ENCODE measurements around the gene FAM210A.
A peak's percentile ranks its signal among the peaks of the same experiment; 100 is the strongest.
"Not testable (repeated sequence)": the region's sequence is repeated elsewhere in the genome, so short reads cannot be mapped to it uniquely, and the experiment has no call there.

Gene FAM210A

GRCh38 chr18:13681701-13682100 lies 44.7 kb downstream of the FAM210A start:
- peaks cover 14% of the 10 kb centered on the region for H3K4me1 Mint-ChIP-seq
- no peaks in the 10 kb centered on the region for H3K27me3 Mint-ChIP-seq
- DNase-seq (no peak), ATAC-seq (no peak)
- H3K36me3 Mint-ChIP-seq (ENCODE audit: low read depth): peaks cover 5% of the 10 kb centered on the region
- no peak overlapping the region for H3K4me3 Mint-ChIP-seq
- no peak overlapping the region for H3K27ac Mint-ChIP-seq
- no peaks in the 10 kb centered on the region for H3K9me3 Mint-ChIP-seq

DNA sequence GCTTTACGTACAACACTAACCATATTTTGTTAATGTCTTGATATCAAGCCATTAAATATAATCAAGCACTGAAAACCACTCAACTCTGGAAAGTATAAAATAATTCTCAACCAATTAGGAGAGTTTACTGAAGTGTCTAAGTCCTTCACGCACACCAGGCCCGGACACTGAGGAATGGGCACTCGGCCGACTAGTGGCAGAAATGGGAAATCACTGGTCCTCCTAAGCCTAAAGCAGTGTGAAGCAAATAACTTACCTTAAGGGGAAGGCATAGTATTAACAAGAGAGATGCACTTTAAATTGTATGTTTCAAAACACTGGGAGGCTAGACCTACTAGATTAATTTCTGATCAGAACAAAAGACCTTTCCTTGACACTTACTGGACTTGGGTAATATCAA lies 45.7 kb downstream of the FAM210A start:
- Mint-ChIP-seq H3K4me3 (no peak overlapping the region), H3K27ac (no peak overlapping the region), H3K36me3 (ENCODE audit: low read depth) (peaks cover 5% of the 10 kb centered on the region), H3K27me3 (no peaks in the 10 kb centered on the region), H3K9me3 (no peaks in the 10 kb centered on the region), H3K4me1 (peaks cover 14% of the 10 kb centered on the region)
- DNase-seq (no peak), ATAC-seq (no peak)

DNA sequence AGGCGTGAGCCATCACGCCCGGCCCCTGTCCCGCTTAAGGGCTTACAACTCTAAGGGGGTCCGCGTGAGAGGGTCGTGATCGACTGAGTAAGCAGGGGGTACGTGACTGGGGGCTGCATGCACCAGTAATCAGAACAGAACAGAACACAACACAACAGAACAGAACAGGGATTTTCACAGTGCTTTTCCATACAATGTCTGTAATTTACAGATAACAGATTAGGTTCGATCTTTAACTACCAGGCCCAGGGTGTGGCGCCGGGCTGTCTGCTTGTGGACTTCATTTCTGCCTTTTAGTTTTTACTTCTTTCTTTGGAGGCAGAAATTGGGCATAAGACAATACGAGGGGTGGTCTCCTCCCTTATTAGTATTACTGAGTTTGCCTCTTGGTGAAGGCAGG lies 49.0 kb downstream of the FAM210A start:
- H3K27ac Mint-ChIP-seq; H3K27me3 Mint-ChIP-seq; H3K36me3 Mint-ChIP-seq (ENCODE audit: low read depth); H3K4me3 Mint-ChIP-seq; DNase-seq; H3K9me3 Mint-ChIP-seq; ATAC-seq: not testable (repeated sequence)
- H3K4me1 Mint-ChIP-seq: peaks cover 14% of the 10 kb centered on the region

- no peak for DNase-seq
- Mint-ChIP-seq H3K4me1 (peaks cover 14% of the 10 kb centered on the region), H3K9me3 (no peaks in the 10 kb centered on the region), H3K36me3 (ENCODE audit: low read depth) (peaks cover 4% of the 10 kb centered on the region), H3K27ac (no peak overlapping the region), H3K4me3 (no peak overlapping the region), H3K27me3 (no peaks in the 10 kb centered on the region)
- no peak for ATAC-seq
Observed at GRCh38 chr18:13676471-13676870, 49.9 kb downstream of the FAM210A start.

DNA sequence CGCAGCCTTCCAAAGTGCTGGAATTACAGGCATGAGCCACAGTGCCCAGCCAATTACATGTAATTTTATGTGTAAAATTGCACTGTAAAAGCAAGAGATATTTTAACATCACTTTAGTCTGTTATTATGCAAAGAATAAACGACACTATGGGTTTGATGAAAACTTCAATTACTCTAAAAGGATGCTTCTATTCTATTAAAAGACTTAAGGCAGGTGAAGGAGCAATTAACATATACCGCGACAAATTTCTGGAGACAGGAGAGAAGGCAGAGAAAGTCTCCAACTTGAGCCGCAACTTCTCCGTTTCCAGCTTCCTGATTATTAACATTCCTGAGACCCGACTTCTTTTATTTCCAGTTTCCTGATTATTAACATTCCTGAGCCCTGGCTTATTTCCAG lies 53.7 kb downstream of the FAM210A start:
- Mint-ChIP-seq H3K27me3 (no peaks in the 10 kb centered on the region), H3K4me1 (no peaks in the 10 kb centered on the region), H3K36me3 (ENCODE audit: low read depth) (peaks cover 27% of the 10 kb centered on the region), H3K9me3 (no peaks in the 10 kb centered on the region), H3K4me3 (no peak overlapping the region), H3K27ac (no peak overlapping the region)
- no peak for ATAC-seq
- no peak for DNase-seq

GRCh38 chr18:13661779-13662256 lies 64.5 kb downstream of the FAM210A start:
- ATAC-seq (no peak), DNase-seq (no peak)
- no peaks in the 10 kb centered on the region for H3K27me3 Mint-ChIP-seq
- H3K4me3 Mint-ChIP-seq: no peak overlapping the region
- H3K4me1 Mint-ChIP-seq: peaks cover 15% of the 10 kb centered on the region
- H3K27ac Mint-ChIP-seq: no peak overlapping the region
- H3K9me3 Mint-ChIP-seq: no peaks in the 10 kb centered on the region
- H3K36me3 Mint-ChIP-seq (ENCODE audit: low read depth): peaks cover 23% of the 10 kb centered on the region

- ATAC-seq: no peak
- H3K27me3 Mint-ChIP-seq: no peaks in the 10 kb centered on the region
- H3K36me3 Mint-ChIP-seq (ENCODE audit: low read depth): peaks cover 20% of the 10 kb centered on the region
- peaks cover 15% of the 10 kb centered on the region for H3K4me1 Mint-ChIP-seq
- no peaks in the 10 kb centered on the region for H3K9me3 Mint-ChIP-seq
- no peak overlapping the region for H3K27ac Mint-ChIP-seq
- DNase-seq: no peak
- H3K4me3 Mint-ChIP-seq: no peak overlapping the region
Observed at GRCh38 chr18:13661051-13661778, 65.1 kb downstream of the FAM210A start.

- H3K4me3 Mint-ChIP-seq: no peak overlapping the region
- no peak for ATAC-seq
- H3K9me3 Mint-ChIP-seq: no peaks in the 10 kb centered on the region
- peaks cover 20% of the 10 kb centered on the region for H3K36me3 Mint-ChIP-seq (ENCODE audit: low read depth)
- DNase-seq: no peak
- H3K4me1 Mint-ChIP-seq: peaks cover 15% of the 10 kb centered on the region
- H3K27ac Mint-ChIP-seq: no peak overlapping the region
- no peaks in the 10 kb centered on the region for H3K27me3 Mint-ChIP-seq
Observed at GRCh38 chr18:13660510-13660909, 65.8 kb downstream of the FAM210A start.

DNA sequence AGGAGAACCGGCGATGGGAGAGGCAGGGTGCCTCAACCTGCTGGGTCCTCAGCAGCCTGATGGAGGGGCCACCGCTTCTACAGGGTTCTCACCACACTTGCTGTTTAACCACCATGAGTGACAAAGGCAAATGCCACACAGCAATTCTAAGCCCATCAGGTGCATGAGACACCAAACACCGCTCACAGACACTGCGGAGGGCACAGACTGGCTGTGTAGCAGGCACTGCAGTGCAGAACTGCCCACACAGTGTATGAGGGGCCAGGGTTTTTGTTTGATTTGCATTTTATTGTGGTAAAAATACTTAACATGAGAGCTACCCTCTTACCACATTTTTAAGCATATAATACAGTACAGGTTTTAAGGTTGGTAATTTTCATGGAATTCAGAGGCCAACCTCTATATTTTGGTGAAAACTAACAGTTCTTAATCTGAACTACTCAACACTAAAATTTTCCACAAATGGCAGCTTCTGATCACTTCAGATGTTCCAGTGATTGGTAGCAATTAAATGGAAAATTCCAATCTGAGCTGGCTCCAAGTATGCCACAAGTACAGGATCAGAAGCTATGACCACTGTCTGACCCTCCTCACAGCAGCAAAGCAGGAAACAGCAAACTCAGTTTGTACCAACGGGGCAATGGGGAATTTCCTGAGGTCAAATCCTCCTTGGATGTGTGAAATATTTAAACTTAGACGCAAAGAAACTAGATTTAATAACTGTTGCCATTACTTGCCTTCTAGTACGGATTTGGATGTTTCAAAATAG lies 67.7 kb downstream of the FAM210A start:
- Mint-ChIP-seq H3K27ac (peak overlapping the region; percentile 84), H3K27me3 (no peaks in the 10 kb centered on the region), H3K4me1 (peaks cover 15% of the 10 kb centered on the region), H3K9me3 (no peaks in the 10 kb centered on the region), H3K4me3 (no peak overlapping the region), H3K36me3 (ENCODE audit: low read depth) (peaks cover 14% of the 10 kb centered on the region)
- ATAC-seq (peak; percentile 96), DNase-seq (peak; percentile 38)

- Mint-ChIP-seq H3K4me1 (peaks cover 15% of the 10 kb centered on the region), H3K27me3 (no peaks in the 10 kb centered on the region), H3K36me3 (ENCODE audit: low read depth) (peaks cover 11% of the 10 kb centered on the region), H3K4me3 (no peak overlapping the region), H3K9me3 (no peaks in the 10 kb centered on the region), H3K27ac (peak overlapping the region; percentile 84)
- DNase-seq (no peak), ATAC-seq (no peak)
Observed at GRCh38 chr18:13657974-13658373, 68.4 kb downstream of the FAM210A start.

GRCh38 chr18:13653746-13654433 lies 72.5 kb downstream of the FAM210A start:
- Mint-ChIP-seq H3K4me3 (no peak overlapping the region), H3K27ac (no peak overlapping the region), H3K4me1 (peaks cover 10% of the 10 kb centered on the region), H3K36me3 (ENCODE audit: low read depth) (peaks cover 1% of the 10 kb centered on the region), H3K27me3 (no peaks in the 10 kb centered on the region), H3K9me3 (no peaks in the 10 kb centered on the region)
- no peak for DNase-seq
- ATAC-seq: no peak

- Mint-ChIP-seq H3K27ac (no peak overlapping the region), H3K27me3 (no peaks in the 10 kb centered on the region), H3K4me1 (no peaks in the 10 kb centered on the region), H3K4me3 (no peak overlapping the region), H3K9me3 (no peaks in the 10 kb centered on the region), H3K36me3 (ENCODE audit: low read depth) (peaks cover 5% of the 10 kb centered on the region)
- DNase-seq (no peak), ATAC-seq (no peak)
Observed at GRCh38 chr18:13649397-13650390, 76.7 kb downstream of the FAM210A start.

- H3K4me3 Mint-ChIP-seq: no peak overlapping the region
- H3K4me1 Mint-ChIP-seq: no peaks in the 10 kb centered on the region
- DNase-seq (no peak), ATAC-seq (no peak)
- no peaks in the 10 kb centered on the region for H3K9me3 Mint-ChIP-seq
- no peaks in the 10 kb centered on the region for H3K27me3 Mint-ChIP-seq
- H3K27ac Mint-ChIP-seq: no peak overlapping the region
- H3K36me3 Mint-ChIP-seq (ENCODE audit: low read depth): peaks cover 5% of the 10 kb centered on the region
Observed at GRCh38 chr18:13647761-13648160, 78.6 kb downstream of the FAM210A start.

GRCh38 chr18:13646633-13647032 lies 79.7 kb downstream of the FAM210A start:
- Mint-ChIP-seq H3K27ac (no peak overlapping the region), H3K27me3 (no peaks in the 10 kb centered on the region), H3K9me3 (no peaks in the 10 kb centered on the region), H3K4me3 (no peak overlapping the region), H3K36me3 (ENCODE audit: low read depth) (peaks cover 5% of the 10 kb centered on the region), H3K4me1 (no peaks in the 10 kb centered on the region)
- ATAC-seq (no peak), DNase-seq (no peak)
